A673 (cell line): ENCODE results near the gene OTOGL. TPM values are rescaled to one million over a fixed set of nuclear protein-coding genes. Genes with fewer than 3 reads are reported as not detected.

Source experiments
- BruUV-seq: library from RNA; stranded (reverse); fragments of 400-500 nt; replicated peaks from 2 replicates; lab custom pipeline; 2021; lab: Mats Ljungman, UMichigan
- CTCF ChIA-PET: fragments of 300-600 bp; sonication (Branson Sonifier 250); formaldehyde crosslinking; loops from one replicate; lab custom pipeline; 2022; ENCODE audit warnings: antibody characterized with exemption; lab: Charles Lee
- POLR2A ChIA-PET: fragments of 300-600 bp; sonication (Branson Sonifier 250); formaldehyde crosslinking; loops from one replicate; lab custom pipeline; 2022; ENCODE audit warnings: antibody characterized with exemption; ENCODE audit not compliant: low non-redundant PET; lab: Charles Lee
- DNase-seq: peaks from one replicate; pipeline ENCODE4 v3.0.0-alpha.2; 2015; ENCODE audit warnings: low spot score
- H3K27ac ChIP-seq: fragments of 200-600 bp; sonication (generic); 2 replicates; pipeline ENCODE4 v1.5.1; 2016; ENCODE audit warnings: mixed run types, low read depth, mild to moderate bottlenecking, mixed read lengths, antibody characterized with exemption, low read length; ENCODE audit not compliant: poor library complexity, severe bottlenecking
- H3K27me3 ChIP-seq: fragments of 200-600 bp; sonication (generic); replicated peaks from 2 replicates; pipeline ENCODE4 v1.6.1; 2017; ENCODE audit warnings: mixed run types, low read depth, mild to moderate bottlenecking, mixed read lengths, antibody characterized with exemption, low read length; ENCODE audit not compliant: insufficient read depth, poor library complexity
- H3K36me3 ChIP-seq: fragments of 200-600 bp; sonication (generic); 2 replicates; pipeline ENCODE4 v1.6.1; 2016; ENCODE audit warnings: mixed run types, mild to moderate bottlenecking, mixed read lengths, antibody characterized with exemption, low read length; ENCODE audit not compliant: insufficient read depth, poor library complexity, severe bottlenecking
- H3K4me1 ChIP-seq: fragments of 200-600 bp; sonication (generic); 2 replicates; pipeline ENCODE4 v1.6.1; 2017; ENCODE audit warnings: mixed run types, mild to moderate bottlenecking, mixed read lengths, antibody characterized with exemption, low read length; ENCODE audit not compliant: insufficient read depth, poor library complexity, severe bottlenecking
- H3K4me3 ChIP-seq: fragments of 200-600 bp; sonication (generic); 2 replicates; pipeline ENCODE4 v1.5.1; 2016; ENCODE audit warnings: low read depth, mixed run types, mild to moderate bottlenecking, mixed read lengths, low read length; ENCODE audit not compliant: poor library complexity, severe bottlenecking
- H3K9me3 ChIP-seq: fragments of 200-600 bp; sonication (generic); 2 replicates; pipeline ENCODE4 v1.6.1; 2016; ENCODE audit warnings: mixed run types, low read depth, mild to moderate bottlenecking, mixed read lengths, antibody characterized with exemption, low read length; ENCODE audit not compliant: poor library complexity, severe bottlenecking
- CTCF ChIP-seq: fragments of 300-800, 200-600 bp; sonication (generic); conservative IDR thresholded peaks from 2 replicates; pipeline ENCODE4 v1.5.1; 2017; ENCODE audit warnings: low read depth, mild to moderate bottlenecking, antibody characterized with exemption, low read length, moderate library complexity, mixed read lengths
- EZH2 ChIP-seq: fragments of 200-600 bp; sonication (generic); IDR thresholded peaks from 2 replicates; pipeline ENCODE4 v1.6.1; 2017; ENCODE audit warnings: borderline replicate concordance, low read depth, mild to moderate bottlenecking, mixed read lengths, antibody characterized with exemption, low read length; ENCODE audit not compliant: poor library complexity, severe bottlenecking
- intact Hi-C: fragments of 100-400 bp; cut with micrococcal nuclease; formaldehyde crosslinking; loops from one replicate; pipeline ENCODE4 v1.10.0; 2022; ENCODE audit not compliant: unreplicated experiment
- total RNA-seq: library from RNA; stranded (reverse); gene quantifications from 2 replicates; pipeline ENCODE4 v1.2.3, GENCODE V29; 2021

OTOGL gene
- total RNA-seq, 1 experiment from 2014 or later: 0.73 TPM

GRCh38 chr12:80262346-80262745 is 163.0 kb downstream of the OTOGL start:
- ChIA-PET CTCF (no interaction called here), POLR2A (no interaction called here)
- Histone ChIP-seq H3K27me3 (no peaks in the 10 kb centered on the region), H3K36me3 (no peaks in the 10 kb centered on the region), H3K27ac (no peak overlapping the region), H3K9me3 (no peaks in the 10 kb centered on the region), H3K4me3 (no peak overlapping the region), H3K4me1 (peaks cover 3% of the 10 kb centered on the region)
- peak; percentile 55 for DNase-seq
- TF ChIP-seq CTCF (no peak), EZH2 (no peak)
- no TSS peak for BruUV-seq
- intact Hi-C loops: no loop called here

GRCh38 chr12:80262771-80263170 is 163.4 kb downstream of the OTOGL start:
- intact Hi-C loops: no loop called here
- no TSS peak for BruUV-seq

GRCh38 chr12:80264386-80264785 is 165.0 kb downstream of the OTOGL start:
- ChIA-PET CTCF (no interaction called here), POLR2A (no interaction called here)
- TF ChIP-seq CTCF: no peak
- no peak for TF ChIP-seq EZH2
- no TSS peak for BruUV-seq
- Histone ChIP-seq H3K27ac (no peak overlapping the region), H3K27me3 (no peaks in the 10 kb centered on the region), H3K4me3 (no peak overlapping the region), H3K9me3 (no peaks in the 10 kb centered on the region), H3K36me3 (no peaks in the 10 kb centered on the region), H3K4me1 (peaks cover 3% of the 10 kb centered on the region)
- DNase-seq: no peak
- intact Hi-C loops: no loop called here

More at GRCh38 chr12:80262771-80263170, 163.4 kb downstream of the OTOGL start:
- H3K27me3 ChIP-seq: no peaks in the 10 kb centered on the region
- ChIA-PET POLR2A (no interaction called here), CTCF (no interaction called here)
- no peaks in the 10 kb centered on the region for H3K36me3 ChIP-seq
- no peak for TF ChIP-seq EZH2
- H3K27ac ChIP-seq: no peak overlapping the region
- no peak for DNase-seq
- no peaks in the 10 kb centered on the region for H3K9me3 ChIP-seq
- H3K4me3 ChIP-seq: no peak overlapping the region
- peaks cover 3% of the 10 kb centered on the region for H3K4me1 ChIP-seq

- ChIA-PET CTCF (no interaction called here), POLR2A (no interaction called here)
- intact Hi-C loops: no loop called here
- TF ChIP-seq CTCF (no peak), EZH2 (no peak)
- BruUV-seq: no TSS peak
- Histone ChIP-seq H3K9me3 (no peaks in the 10 kb centered on the region), H3K27me3 (no peaks in the 10 kb centered on the region), H3K27ac (no peak overlapping the region), H3K4me3 (no peak overlapping the region), H3K4me1 (peaks cover 3% of the 10 kb centered on the region), H3K36me3 (no peaks in the 10 kb centered on the region)
- DNase-seq: no peak
Measured at GRCh38 chr12:80264891-80265290, 165.6 kb downstream of the OTOGL start.
